ENCODE data around the gene TLE3. TPM values are rescaled to one million over a fixed set of nuclear protein-coding genes. Genes with fewer than 3 reads are reported as not detected.

The TLE3 gene
- polyA plus RNA-seq, 4 donors, result 30.9 to 51.6 (median 39.8) TPM

DNA sequence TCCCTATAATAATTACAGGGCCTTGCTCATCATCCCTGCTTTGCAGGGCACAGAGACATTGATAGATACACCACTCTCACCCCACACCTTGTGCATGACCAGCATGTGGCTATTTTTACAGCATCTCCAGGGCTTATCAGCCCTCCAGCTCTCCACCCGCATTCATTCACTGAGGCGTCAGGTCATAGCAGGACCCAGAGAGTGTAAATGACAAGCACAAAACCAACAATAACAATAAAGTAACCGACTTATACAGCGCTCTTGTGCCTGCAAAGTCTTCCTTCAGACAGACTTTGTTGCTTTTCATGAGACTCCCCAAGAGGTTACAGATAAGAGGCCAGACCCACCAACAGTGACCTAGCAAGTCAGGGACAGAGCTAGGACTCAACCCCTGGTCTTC, 80.7 kb downstream of the TLE3 start:
- no peak for DNase-seq (ENCODE audit: low read depth in 4 of 4, low spot score in 2 of 4)

- no peak for DNase-seq (ENCODE audit: low read depth in 4 of 4, low spot score in 2 of 4)
These were observed 81.2 kb downstream of the TLE3 start for GRCh38 chr15:70016511-70016994.

DNA sequence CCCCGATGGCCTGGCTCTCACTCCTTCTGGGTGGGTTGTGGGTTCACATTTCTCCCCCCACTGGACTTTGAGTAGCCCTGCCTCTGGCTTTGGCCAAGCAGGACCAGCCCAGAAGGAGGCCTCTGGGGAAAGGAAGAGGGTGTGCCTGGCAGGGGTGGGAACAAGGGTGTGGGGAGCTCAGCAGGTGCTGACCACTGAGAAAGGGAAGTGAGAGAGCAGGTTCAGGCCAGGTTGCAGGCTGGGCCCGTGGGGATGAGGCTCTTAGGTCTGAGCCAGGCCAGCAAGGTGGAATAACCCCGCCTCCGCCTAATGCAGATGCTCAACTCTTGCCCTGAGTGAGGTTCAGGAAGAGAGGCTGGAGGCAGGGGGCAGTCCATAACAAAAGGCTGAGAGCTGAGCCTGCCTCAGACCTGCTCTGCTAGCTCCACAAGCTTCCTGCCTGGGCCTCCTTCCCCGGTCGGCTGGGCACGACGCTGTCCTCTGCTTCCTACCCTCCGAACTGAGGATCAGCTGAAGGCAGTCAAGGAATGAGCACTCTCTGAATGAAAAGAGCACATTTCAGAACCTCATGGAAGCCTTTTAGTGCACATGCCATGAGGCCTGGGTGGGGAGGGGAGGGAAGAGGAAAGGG, 82.7 kb downstream of the TLE3 start:
- no peak for DNase-seq (ENCODE audit: low read depth in 4 of 4, low spot score in 2 of 4)

DNA sequence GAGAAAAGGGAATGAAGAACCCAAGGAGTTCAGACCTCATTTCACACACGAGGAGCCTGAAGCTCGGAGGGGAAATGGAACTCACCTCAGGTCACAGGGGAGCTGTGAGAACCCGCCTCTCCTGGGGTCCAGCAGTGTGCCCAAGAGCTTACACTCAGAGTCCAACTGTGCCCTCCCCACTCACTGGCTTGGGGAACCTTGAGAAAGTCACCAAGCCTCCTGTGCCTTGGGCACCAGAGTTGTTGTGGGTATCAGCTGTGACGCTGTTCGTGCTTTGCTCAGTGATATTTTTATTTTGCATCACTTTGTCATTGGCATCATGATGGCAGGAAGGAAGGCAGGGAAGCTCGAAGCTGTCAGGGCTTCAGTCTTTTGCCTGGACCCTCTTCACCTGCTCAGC, 83.4 kb downstream of the TLE3 start:
- DNase-seq (ENCODE audit: low read depth in 4 of 4, low spot score in 2 of 4), result no peak

- no peak for DNase-seq (ENCODE audit: low read depth in 4 of 4, low spot score in 2 of 4)
These were observed 83.9 kb downstream of the TLE3 start for GRCh38 chr15:70013656-70014313.

- no peak for DNase-seq (ENCODE audit: low read depth in 4 of 4, low spot score in 2 of 4)
These were observed 84.8 kb downstream of the TLE3 start for GRCh38 chr15:70012895-70013294.

GRCh38 chr15:70008697-70009290, 88.9 kb downstream of the TLE3 start:
- DNase-seq (ENCODE audit: low read depth in 4 of 4, low spot score in 2 of 4), result no peak

DNA sequence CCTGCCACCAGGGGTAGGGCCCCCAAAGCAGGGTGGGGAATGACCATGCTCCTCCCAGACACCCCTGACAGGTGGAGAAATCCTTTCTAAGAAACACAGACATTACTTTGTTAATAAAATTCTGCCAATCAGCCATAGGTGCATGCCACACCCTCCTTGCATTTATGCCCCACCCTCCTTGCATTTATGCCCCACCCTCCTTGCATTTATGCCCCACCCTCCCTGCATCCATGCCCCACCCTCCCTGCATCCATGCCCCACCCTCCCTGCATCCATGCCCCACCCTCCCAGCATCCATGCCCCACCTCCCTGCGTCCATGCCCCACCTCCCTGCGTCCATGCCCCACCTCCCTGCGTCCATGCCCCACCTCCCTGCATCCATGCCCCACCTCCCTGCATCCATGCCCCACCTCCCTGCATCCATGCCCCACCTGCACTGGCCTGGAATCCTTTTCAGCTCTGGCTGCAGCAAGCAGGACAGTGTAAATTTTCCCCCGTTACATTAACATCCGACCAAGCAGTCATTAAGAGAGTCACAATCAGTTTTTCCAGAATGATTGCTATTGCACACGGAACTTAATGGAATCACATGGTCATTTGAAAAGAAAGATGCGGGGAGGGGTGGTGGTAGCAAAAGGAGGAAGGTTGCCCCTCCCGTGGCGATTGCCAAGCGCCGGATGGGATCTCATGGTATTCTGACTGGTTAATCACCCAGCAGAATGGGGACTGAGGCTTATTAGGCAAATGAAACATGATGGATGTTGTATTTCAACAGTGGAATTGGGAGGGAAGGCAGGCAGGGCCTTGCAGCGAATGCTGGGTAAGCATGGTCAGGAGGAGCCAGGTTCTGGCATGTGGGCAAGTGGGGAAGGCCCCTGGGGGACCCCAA, 91.2 kb downstream of the TLE3 start:
- DNase-seq (ENCODE audit: low read depth in 4 of 4, low spot score in 2 of 4), result no peak

DNA sequence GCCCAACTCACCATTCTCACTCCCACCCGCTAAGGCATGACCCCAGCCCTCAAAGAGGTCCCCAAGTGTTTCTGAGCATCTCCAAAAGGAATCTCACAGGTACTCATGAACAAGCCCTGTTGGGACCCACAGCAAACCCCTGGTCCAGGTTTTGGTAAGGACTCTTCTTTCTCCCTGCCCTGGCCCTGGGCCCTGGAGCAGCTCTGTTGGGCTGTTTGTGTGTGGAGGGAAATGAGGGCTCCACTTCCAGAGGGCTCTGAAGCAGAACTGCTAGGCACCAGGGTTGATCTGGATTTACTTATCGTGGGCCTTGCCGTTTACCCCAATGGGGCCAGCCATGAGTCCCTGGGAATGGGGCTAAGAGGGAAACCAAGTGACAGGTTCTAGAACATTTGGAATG, 92.9 kb downstream of the TLE3 start:
- DNase-seq (ENCODE audit: low read depth in 4 of 4, low spot score in 2 of 4), result no peak

DNA sequence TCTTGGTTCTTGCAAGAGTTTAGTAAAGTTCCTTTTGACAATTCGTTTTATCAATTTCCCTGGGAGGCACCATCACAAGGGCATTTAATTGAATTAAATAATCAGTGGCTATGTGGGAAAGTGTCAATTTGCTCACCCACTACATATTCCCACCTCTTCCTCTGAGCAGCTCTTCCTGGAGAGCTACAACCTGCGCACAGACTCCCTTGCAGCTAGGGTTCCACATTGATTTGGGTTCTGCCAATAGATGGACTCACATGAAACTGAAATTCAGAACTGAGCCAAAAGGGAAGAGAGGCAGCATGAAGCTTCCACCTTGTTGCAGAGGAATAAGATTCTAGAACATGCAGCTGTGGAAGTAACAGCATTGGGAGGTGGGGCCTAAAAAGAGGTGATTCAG, 94.8 kb downstream of the TLE3 start:
- no peak for DNase-seq (ENCODE audit: low read depth in 4 of 4, low spot score in 2 of 4)

GRCh38 chr15:70001859-70002258, 95.9 kb downstream of the TLE3 start:
- DNase-seq (ENCODE audit: low read depth in 4 of 4, low spot score in 2 of 4), result no peak

DNA sequence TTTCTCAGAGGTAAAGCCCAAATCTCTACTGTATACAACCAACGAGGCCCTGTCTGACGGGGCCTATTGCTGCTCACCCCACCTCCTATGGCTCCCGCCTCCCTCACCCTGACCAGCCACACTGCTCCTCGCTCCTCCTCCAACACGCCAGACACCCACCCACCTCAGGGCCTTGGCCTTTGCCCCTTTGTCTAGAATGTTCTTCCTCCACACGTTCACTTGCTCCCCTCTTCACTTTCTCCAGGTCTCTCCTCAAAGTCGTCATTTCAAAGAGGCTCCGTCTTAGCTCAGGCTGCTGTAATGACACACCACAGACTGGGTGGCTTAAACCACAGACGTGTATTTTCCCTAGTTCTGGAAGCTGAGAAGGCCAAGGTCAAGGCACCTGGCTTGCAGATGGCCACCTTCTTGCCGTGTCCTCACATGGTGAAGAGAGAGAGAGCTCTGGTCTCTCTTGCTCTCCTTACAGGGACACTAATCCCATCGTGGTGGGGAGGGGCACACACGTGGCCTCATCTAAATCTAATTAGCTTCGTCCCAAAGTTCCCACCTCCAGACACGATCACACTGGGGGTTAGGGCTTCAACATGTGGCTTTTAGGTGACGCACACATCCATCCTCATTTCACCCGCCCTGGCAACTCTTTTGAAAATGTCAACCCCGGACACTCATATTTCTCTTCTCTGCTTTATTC, 98.2 kb downstream of the TLE3 start:
- DNase-seq (ENCODE audit: low read depth in 4 of 4, low spot score in 2 of 4), result no peak

- DNase-seq (ENCODE audit: low read depth in 4 of 4, low spot score in 2 of 4), result no peak
These were observed 99.0 kb downstream of the TLE3 start for GRCh38 chr15:69998541-69999391.

GRCh38 chr15:69997813-69998212, 99.9 kb downstream of the TLE3 start:
- no peak for DNase-seq (ENCODE audit: low read depth in 4 of 4, low spot score in 2 of 4)

Measured in left renal cortex interstitium (tissue), 4 donors.